ENCODE results near the gene APBB1IP.
"Not testable (repeated sequence)": the region's sequence is repeated elsewhere in the genome, so short reads cannot be mapped to it uniquely, and the experiment has no call there.

Gene APBB1IP

GRCh38 chr10:26440088-26440470, 1.9 kb downstream of the APBB1IP start:
- DNase-seq (ENCODE audit: low read depth in 1 of 2, low spot score in 1 of 2): no peak

DNA sequence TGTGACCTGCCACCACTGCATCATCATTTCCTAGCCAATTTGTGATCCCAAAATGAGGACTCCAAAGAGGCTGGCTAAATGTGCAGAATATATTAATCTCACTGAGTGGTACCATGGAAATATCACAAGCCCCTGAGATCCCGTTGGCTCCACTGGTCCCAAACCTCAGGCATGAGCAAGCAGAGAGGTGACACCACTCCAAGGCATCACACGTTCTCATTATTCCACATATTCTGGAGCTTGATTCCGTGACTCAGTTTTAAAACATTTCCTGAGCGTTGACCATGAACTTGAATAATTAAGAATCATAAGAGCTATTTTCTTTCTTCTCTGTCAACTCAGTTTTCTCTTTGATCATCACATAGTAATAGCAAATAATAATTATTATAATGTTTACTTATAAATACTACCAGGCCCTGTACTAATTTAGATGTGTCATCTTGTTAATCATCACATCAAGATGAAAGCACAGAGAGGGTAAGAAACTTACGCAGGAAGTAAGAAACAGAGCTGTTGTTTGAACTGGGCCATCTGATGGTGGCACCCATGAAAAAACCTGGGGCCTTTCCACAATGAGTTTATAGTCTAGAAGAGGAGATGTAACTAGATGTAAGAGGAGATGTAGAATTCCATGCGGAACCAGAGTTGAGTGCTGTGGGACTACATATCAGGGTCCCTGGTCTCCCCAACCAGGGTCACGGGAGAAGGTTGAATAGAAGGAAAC, 3.5 kb downstream of the APBB1IP start:
- DNase-seq (ENCODE audit: low read depth in 1 of 2, low spot score in 1 of 2): no peak

DNA sequence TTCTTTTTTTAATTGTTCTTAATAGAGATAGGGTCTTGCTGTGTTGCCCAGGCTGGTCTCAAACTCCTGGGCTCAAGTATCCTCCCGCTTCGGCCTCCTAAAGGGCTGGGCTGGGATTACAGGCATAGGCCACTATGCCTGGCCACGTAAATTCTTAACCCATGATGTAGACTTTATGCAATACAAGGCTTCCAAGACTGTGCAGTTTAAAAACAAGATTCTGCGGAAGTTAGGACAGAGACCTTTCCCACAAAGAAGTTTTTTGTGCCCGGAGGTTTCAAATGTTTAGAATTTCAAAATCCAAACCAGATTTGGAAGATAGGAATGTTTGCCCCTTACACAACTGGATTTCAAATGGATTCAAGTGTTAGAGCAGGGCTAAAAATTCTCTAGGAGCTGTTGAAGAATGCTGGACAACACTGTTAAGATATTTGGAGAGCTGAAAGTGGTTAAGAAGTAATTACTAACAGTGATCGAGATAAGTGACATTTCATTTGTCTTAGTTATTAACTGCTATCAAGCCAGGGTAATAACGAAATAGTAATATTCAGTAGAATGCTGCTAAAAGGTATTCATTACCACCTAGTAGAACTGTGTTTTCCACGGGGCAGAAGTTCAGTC, 7.4 kb downstream of the APBB1IP start:
- DNase-seq (ENCODE audit: low read depth in 1 of 2, low spot score in 1 of 2): no peak

DNA sequence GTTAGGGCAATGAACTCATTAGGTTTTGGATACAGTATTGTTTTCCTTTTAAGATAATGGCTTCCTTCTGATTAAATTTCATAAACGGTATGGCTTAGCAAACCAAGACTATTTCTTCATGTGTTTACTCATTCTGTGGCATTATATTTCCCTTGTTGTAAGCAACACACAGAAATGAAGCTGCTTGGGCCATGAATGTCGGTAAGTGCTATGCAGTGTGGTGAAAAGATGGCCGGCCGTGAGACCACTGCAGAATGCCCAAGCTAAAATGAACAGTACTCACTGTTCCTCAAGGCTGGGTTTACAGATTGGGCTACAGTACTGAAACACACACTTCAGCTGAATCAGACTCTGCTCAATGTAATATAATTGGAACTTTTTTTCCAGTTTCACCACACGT, 8.1 kb downstream of the APBB1IP start:
- no peak for DNase-seq (ENCODE audit: low read depth in 1 of 2, low spot score in 1 of 2)

DNA sequence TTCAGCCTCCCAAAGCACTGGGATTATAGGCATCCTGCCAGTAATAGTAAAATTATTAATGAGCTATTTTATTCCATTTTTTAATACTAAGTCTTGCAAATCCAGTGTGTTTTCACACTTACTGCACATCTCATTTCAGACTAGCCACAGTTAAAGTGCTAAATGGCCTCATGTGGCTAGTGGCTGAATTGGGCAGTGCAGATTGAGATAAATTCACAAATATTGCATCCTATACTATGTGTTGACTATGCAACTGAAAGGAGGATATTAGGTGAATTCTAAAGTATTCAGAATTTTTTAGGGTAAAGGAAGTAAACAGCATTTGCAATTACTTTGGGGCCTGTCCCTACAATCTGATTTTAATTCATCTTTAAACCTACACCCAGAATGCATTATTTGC, 10.2 kb downstream of the APBB1IP start:
- DNase-seq (ENCODE audit: low read depth in 1 of 2, low spot score in 1 of 2): no peak

GRCh38 chr10:26448706-26449435, 10.7 kb downstream of the APBB1IP start:
- DNase-seq (ENCODE audit: low read depth in 1 of 2, low spot score in 1 of 2): peak in 1 of 2 donors; percentile 40

- DNase-seq (ENCODE audit: low read depth in 1 of 2, low spot score in 1 of 2): no peak
Observed at GRCh38 chr10:26449726-26450125, 11.6 kb downstream of the APBB1IP start.

GRCh38 chr10:26451903-26452302, 13.8 kb downstream of the APBB1IP start:
- DNase-seq (ENCODE audit: low read depth in 1 of 2, low spot score in 1 of 2): no peak

- DNase-seq (ENCODE audit: low read depth in 1 of 2, low spot score in 1 of 2): no peak
Observed at GRCh38 chr10:26453850-26454249, 15.7 kb downstream of the APBB1IP start.

- no peak for DNase-seq (ENCODE audit: low read depth in 1 of 2, low spot score in 1 of 2)
Observed at GRCh38 chr10:26454891-26455290, 16.8 kb downstream of the APBB1IP start.

GRCh38 chr10:26455567-26456315, 17.6 kb downstream of the APBB1IP start:
- DNase-seq (ENCODE audit: low read depth in 1 of 2, low spot score in 1 of 2): no peak

- DNase-seq (ENCODE audit: low read depth in 1 of 2, low spot score in 1 of 2): no peak
Observed at GRCh38 chr10:26457088-26457487, 18.9 kb downstream of the APBB1IP start.

GRCh38 chr10:26460736-26461135, 22.6 kb downstream of the APBB1IP start:
- no peak for DNase-seq (ENCODE audit: low read depth in 1 of 2, low spot score in 1 of 2)

DNA sequence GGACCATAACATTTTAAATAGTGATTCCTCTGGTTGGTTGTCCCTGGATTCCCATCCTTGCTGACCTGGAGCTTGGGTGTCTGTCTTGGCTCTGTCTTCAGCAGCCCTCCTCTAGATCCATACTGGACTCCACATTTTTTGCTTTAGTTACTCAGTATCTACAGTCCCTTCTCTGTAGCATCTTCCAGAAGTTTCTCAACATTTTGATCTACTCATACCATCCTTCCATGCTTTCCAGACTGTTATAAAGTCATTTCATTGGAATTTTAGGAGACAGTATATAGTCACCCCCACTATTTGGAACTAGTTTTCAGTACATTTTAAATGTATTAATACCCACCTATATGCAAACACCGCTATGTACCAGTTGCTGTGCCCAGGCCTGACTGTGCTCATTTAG, 25.8 kb downstream of the APBB1IP start:
- DNase-seq (ENCODE audit: low read depth in 1 of 2, low spot score in 1 of 2): no peak

- no peak for DNase-seq (ENCODE audit: low read depth in 1 of 2, low spot score in 1 of 2)
Observed at GRCh38 chr10:26464632-26465280, 26.6 kb downstream of the APBB1IP start.

- DNase-seq (ENCODE audit: low read depth in 1 of 2, low spot score in 1 of 2): not testable (repeated sequence)
Observed at GRCh38 chr10:26466531-26466930, 28.4 kb downstream of the APBB1IP start.

DNA sequence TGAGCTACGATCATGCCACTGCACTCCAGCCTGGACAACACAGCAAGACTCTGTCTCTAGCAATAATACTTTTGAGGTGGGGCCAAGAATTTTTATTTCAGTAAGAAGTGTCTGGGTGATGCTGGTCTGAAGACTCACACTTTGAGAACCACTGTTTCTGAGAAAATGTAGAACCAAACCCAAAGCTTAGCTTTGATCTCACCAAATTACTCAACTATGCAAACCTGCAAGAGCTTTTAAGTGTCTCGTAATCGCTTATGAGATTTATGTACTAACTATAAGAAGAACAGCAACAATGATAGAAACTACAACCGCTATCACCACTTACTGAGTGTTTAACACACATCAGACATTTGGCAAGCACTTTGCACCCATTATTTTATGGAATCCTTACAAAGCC, 29.5 kb downstream of the APBB1IP start:
- no peak for DNase-seq (ENCODE audit: low read depth in 1 of 2, low spot score in 1 of 2)

DNA sequence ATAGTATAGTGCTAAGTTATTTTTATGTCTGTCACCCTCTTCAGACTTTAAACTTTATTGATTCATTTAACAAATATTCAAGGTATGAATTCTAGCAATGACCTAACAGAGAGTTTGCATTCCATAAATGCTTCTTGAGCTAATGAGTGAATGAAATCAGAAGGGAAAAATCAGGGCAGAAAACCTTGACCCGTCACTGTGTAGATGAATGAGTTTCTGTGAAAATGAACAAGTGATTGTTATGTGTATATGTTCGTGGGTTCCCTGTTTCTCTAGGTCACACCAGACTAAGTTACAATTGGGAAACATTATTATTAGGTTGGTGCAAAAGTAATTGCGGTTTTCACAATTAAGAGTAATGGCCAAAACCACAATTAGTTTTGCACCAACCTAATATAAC, 30.1 kb downstream of the APBB1IP start:
- no peak for DNase-seq (ENCODE audit: low read depth in 1 of 2, low spot score in 1 of 2)

GRCh38 chr10:26468700-26469099, 30.6 kb downstream of the APBB1IP start:
- DNase-seq (ENCODE audit: low read depth in 1 of 2, low spot score in 1 of 2): peak in 1 of 2 donors; percentile 25

GRCh38 chr10:26472492-26472778, 34.3 kb downstream of the APBB1IP start:
- DNase-seq (ENCODE audit: low read depth in 1 of 2, low spot score in 1 of 2): no peak

GRCh38 chr10:26474026-26474425, 35.9 kb downstream of the APBB1IP start:
- no peak for DNase-seq (ENCODE audit: low read depth in 1 of 2, low spot score in 1 of 2)

All from stimulated activated CD4-positive, alpha-beta T cell treated with anti-CD3 and anti-CD28 coated beads, Interleukin-15, amount 100 ng/mL, for 1 hour (primary cell).